Glomerular endothelial cell (primary cell): ENCODE measurements around the gene TNFRSF1A. TPM values are rescaled to one million over a fixed set of nuclear protein-coding genes. Genes with fewer than 3 reads are reported as not detected.

Experiments
- DNase-seq: peaks from one replicate; pipeline ENCODE4 v3.0.0-alpha.2; 2011; ENCODE audit warnings: low read depth, low spot score; ENCODE audit errors: extremely low read depth
- total RNA-seq: library from RNA; depleted of rRNA; stranded (reverse); fragments of >200 nt; gene quantifications from 2 replicates; pipeline ENCODE4 v1.2.3, GENCODE V29; 2015

The TNFRSF1A gene
- total RNA-seq, 1 donor from 2014 or later: 204 TPM

DNA sequence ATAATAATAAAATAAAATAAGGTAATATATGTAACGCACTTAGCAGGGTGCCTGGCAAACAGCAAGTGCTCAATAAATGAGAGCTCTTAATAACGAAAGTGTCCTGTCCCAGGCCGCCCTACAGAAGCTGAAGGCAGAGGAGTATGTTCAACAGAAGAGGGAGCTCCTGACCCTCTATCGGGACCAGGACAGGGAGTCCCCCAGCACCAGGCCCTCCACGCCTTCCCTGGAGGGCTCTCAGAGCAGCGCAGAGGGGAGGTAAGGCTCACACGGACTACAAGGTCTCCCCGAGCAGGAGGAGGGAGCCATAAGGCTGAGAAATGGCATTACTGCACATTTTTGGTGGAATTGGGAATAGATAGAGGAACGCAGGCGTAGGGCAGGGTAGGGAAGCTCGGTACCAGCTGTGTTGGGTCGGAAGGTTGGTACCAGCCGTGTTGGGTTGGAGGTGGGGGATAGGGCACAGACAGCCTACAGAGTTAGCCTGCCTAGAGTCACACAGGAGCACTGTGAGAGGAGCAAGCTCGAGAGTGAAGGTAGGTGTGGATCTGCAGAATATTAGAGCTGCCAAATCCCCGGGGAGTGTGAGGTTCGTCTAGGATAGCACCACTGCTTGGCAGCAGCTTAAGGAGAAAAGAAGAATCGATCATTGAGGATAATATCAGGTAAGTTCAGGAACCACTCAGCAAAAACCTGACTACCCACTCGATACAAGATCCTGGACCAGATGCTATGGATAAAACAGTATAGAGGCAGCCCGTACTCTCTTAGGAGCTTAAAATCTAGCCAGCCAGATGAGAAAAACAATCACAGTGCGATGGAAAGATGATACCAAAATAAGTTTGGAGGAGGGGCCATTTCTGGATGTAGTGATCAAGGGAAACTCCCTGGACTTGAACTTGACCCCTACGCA, 15.3 kb downstream of the TNFRSF1A start:
- DNase-seq: no peak

DNA sequence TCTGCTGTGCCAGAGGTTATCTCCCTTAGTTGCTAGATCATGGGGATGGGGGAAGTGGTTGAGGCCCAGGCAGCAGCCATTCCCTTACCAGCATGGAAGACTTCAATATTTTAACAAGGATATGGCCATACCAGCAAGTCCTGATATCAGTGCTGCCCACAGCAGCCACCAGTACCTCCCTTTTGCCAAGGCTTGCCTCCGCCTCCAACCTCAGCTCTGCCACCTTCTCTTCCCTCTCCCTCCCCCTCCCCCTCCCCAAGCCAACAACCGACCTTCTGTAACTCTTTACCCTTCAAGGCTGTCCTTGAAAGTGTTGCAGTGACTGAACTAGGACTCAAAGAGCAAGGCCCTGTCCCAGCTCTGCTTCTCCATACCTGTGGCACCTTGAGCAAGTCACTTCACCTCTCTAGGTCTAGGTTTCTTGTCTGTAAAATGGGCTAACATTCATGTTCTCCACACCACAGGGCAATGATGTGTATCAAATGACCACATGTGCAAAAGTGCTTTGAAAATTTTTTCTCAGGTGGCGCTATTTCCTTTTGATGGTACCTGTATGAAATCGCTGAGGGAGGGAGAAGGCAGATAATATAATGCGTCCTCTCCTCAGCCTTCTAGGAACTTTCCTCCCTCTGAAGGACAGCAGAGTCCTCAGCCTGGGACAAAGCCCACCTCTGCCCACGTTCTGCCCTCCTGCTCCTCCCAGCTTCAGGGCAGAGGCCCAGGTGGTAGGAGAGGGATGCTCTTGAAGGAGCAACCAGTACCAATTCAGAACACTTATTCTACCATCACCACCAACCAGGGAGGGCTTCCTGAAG, 16.7 kb downstream of the TNFRSF1A start:
- no peak for DNase-seq

- DNase-seq: no peak
Measured at GRCh38 chr12:6323995-6324711, 17.7 kb downstream of the TNFRSF1A start.

DNA sequence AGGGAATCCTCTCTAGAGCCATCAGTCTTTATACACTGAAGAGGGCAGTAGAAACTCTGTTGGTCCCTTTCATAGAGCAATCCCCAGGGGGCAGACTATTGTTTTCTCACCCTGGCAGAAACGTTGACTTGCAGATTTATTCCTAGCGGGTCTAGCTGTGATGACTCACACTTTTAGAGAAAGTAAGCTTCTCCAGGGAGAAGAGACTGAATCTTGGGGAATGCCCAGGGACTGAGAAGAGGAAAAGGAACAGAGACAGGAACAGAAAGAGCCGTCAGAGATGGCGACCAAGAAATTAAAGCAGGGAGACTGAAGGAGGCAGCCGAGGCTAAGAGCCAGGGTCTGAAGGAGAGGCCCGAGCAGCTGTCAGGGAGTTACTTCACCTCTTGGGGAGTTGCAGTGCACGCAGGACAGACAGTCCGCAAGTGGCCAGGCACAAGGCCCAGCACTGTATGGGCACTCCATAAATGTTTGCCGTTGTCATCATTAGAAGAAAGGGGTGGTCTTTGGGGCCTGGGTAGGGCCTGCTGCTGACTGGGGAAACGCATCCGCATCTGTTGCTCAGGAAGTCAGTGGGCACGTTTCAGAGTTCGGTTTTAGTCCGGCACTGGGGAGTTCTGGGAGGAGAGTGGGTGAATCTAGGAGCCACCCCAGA, 18.4 kb downstream of the TNFRSF1A start:
- DNase-seq: peak; percentile 96

DNA sequence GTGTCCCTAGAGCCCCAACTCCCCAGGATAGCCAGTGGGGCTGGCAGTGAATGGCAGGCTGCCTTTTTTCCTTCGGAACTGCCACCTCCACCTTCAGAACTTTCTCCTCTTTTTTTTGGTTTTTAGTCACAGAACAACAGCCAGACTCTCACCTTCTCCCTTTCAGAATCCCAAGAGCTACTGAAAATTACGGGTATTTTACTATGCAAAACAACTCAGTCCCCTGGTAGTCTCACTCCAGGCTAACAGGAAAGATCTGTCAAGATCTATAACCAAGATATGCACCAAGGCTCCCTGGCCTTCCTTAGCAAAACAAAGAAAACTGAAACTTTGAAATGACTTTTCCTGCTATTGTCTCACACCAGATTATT, 18.9 kb downstream of the TNFRSF1A start:
- no peak for DNase-seq

GRCh38 chr12:6322352-6322751, 19.5 kb downstream of the TNFRSF1A start:
- DNase-seq: no peak

GRCh38 chr12:6321905-6322304, 20.0 kb downstream of the TNFRSF1A start:
- DNase-seq: no peak

DNA sequence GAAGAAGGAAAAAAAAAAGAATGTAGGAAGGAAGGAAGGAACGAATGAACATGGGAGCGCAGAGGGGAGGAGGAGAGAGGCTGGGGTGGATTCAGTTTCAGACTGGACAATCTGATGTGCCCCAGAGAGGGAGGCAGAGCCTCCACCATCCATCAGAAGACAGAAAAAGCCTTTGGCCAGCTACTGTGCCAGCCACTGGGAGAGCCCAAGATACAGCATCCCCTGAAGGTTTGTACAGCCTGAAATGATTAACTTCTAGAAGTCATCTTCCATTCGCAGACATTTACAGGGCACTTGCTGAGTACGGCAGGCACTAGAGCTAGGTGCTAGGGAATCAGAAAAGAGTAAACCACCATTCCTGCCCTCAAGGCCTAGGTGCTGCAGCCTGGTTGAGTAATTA, 22.4 kb downstream of the TNFRSF1A start:
- DNase-seq: no peak

- DNase-seq: no peak
Measured at GRCh38 chr12:6318440-6318879, 23.4 kb downstream of the TNFRSF1A start.

- DNase-seq: no peak
Measured at GRCh38 chr12:6317693-6318439, 24.0 kb downstream of the TNFRSF1A start.

- no peak for DNase-seq
Measured at GRCh38 chr12:6316921-6317692, 24.8 kb downstream of the TNFRSF1A start.

DNA sequence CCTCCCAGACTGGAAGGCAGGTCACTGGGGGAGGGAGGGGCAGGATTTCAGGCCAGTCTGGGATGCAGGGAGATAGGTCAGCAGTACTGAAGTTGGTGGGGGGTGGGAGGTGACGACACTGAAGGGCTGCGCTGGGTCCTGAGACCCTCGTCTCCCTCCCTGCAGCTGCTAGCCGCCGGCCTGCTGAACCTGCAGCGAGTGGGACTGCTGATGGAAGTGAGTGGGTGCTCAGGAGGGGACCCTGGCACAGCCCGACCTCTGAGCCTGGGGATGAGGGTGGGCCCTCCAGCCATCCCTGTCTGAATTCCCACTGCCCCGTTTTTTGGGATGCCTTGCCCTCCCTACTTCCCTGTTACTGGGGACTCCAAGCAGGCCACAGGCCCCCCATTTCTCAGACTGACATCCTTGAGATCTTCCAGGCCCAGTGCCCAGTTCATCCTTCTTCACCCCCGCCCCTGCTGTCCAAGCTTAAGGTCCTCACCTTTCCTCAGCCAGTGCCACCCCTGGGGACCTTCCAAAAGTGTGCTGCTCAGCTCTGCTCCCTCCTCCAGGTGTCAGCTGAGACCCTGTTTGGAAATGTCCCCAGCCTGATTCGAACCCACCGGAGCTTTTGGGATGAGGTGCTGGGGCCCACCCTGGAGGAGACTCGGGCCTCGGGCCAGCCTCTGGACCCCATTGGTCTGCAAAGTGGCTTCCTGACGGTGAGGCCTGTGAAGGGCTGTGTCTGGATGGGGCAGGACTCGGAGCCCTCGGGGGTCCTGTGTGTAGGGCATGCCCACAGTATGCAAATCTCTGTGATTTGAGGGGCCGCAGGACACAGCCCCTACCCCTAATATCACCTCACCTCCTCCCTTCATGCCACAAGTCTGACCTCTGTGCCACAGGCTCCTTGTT, 25.9 kb downstream of the TNFRSF1A start:
- no peak for DNase-seq

DNA sequence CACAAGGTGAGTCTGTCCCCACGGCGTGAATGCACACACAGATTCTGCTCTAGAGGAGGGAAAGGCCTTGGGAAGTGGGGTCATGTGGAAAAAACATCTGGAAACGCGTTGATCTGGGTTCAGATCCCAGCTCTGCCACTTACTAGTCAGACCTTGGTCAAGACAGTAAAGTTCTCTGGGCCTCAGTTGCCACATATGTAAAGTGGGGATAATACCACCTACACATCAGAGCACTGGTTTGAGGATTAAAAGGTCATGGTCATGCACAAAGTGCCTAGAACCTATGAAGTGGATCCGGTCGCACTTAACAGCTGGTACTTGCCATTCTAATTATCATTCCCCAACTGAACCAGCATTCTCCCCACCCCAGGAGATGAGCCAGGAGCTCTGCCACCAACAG, 26.7 kb downstream of the TNFRSF1A start:
- DNase-seq: no peak

DNA sequence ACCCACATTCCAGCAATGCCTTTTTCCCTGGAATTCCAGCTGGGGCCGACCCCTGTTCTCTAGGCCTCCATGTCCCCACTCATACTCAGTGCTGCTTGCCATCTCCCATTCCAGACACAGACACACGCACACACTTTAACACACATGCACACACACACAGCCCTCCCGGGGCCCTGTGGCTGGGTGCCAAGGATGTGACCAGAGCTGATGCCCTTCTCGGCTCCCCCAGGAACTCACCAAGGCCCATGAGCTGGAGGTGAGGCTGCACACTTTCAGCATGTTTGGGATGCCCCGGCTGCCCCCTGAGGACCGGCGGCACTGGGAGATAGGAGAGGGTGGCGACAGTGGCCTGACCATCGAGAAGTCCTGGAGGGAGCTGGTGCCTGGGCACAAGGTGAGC, 27.1 kb downstream of the TNFRSF1A start:
- DNase-seq: no peak

- DNase-seq: no peak
Measured at GRCh38 chr12:6313326-6313940, 28.4 kb downstream of the TNFRSF1A start.

- no peak for DNase-seq
Measured at GRCh38 chr12:6312529-6313325, 29.1 kb downstream of the TNFRSF1A start.
